ENCODE measurements around the gene NEUROD4.

NEUROD4 gene

GRCh38 chr12:55025508-55025907, 5.7 kb downstream of the NEUROD4 start:
- no peak for TF ChIP-seq ZNF274 (IDR thresholded peaks at IDR 0.05; ENCODE audit: low read depth, low read length)
- H3K4me3 ChIP-seq (ENCODE audit: low read length), result no peak overlapping the region

- TF ChIP-seq ZNF274 (IDR thresholded peaks at IDR 0.05; ENCODE audit: low read depth, low read length), result no peak
- H3K4me3 ChIP-seq (ENCODE audit: low read length), result no peak overlapping the region
Observed at GRCh38 chr12:55034218-55034617, 14.4 kb downstream of the NEUROD4 start.

- H3K4me3 ChIP-seq (ENCODE audit: low read length), result no peak overlapping the region
- no peak for TF ChIP-seq ZNF274 (IDR thresholded peaks at IDR 0.05; ENCODE audit: low read depth, low read length)
Observed at GRCh38 chr12:55036326-55037115, 16.7 kb downstream of the NEUROD4 start.

- TF ChIP-seq ZNF274 (IDR thresholded peaks at IDR 0.05; ENCODE audit: low read depth, low read length), result no peak
- no peak overlapping the region for H3K4me3 ChIP-seq (ENCODE audit: low read length)
Observed at GRCh38 chr12:55037351-55037987, 17.7 kb downstream of the NEUROD4 start.

- no peak for TF ChIP-seq ZNF274 (IDR thresholded peaks at IDR 0.05; ENCODE audit: low read depth, low read length)
- H3K4me3 ChIP-seq (ENCODE audit: low read length), result no peak overlapping the region
Observed at GRCh38 chr12:55039395-55040354, 19.9 kb downstream of the NEUROD4 start.

- no peak overlapping the region for H3K4me3 ChIP-seq (ENCODE audit: low read length)
- TF ChIP-seq ZNF274 (IDR thresholded peaks at IDR 0.05; ENCODE audit: low read depth, low read length), result no peak
Observed at GRCh38 chr12:55041345-55042055, 21.7 kb downstream of the NEUROD4 start.

GRCh38 chr12:55043542-55043941, 23.8 kb downstream of the NEUROD4 start:
- TF ChIP-seq ZNF274 (IDR thresholded peaks at IDR 0.05; ENCODE audit: low read depth, low read length), result no peak
- no peak overlapping the region for H3K4me3 ChIP-seq (ENCODE audit: low read length)

GRCh38 chr12:55044135-55044534, 24.4 kb downstream of the NEUROD4 start:
- H3K4me3 ChIP-seq (ENCODE audit: low read length), result no peak overlapping the region
- no peak for TF ChIP-seq ZNF274 (IDR thresholded peaks at IDR 0.05; ENCODE audit: low read depth, low read length)

GRCh38 chr12:55049676-55050075, 29.9 kb downstream of the NEUROD4 start:
- no peak for TF ChIP-seq ZNF274 (IDR thresholded peaks at IDR 0.05; ENCODE audit: low read depth, low read length)
- no peak overlapping the region for H3K4me3 ChIP-seq (ENCODE audit: low read length)

- H3K4me3 ChIP-seq (ENCODE audit: low read length), result no peak overlapping the region
- TF ChIP-seq ZNF274 (IDR thresholded peaks at IDR 0.05; ENCODE audit: low read depth, low read length), result no peak
Observed at GRCh38 chr12:55051197-55051947, 31.6 kb downstream of the NEUROD4 start.

- H3K4me3 ChIP-seq (ENCODE audit: low read length), result no peak overlapping the region
- no peak for TF ChIP-seq ZNF274 (IDR thresholded peaks at IDR 0.05; ENCODE audit: low read depth, low read length)
Observed at GRCh38 chr12:55057481-55057880, 37.7 kb downstream of the NEUROD4 start.

GRCh38 chr12:55058082-55058481, 38.3 kb downstream of the NEUROD4 start:
- TF ChIP-seq ZNF274 (IDR thresholded peaks at IDR 0.05; ENCODE audit: low read depth, low read length), result no peak
- H3K4me3 ChIP-seq (ENCODE audit: low read length), result no peak overlapping the region

GRCh38 chr12:55058776-55059175, 39.0 kb downstream of the NEUROD4 start:
- TF ChIP-seq ZNF274 (IDR thresholded peaks at IDR 0.05; ENCODE audit: low read depth, low read length), result no peak
- H3K4me3 ChIP-seq (ENCODE audit: low read length), result no peak overlapping the region

Data from GM08714 (cell line).